Nephron (organoid): ENCODE results near the gene RAI14.
A peak's percentile ranks its signal among the peaks of the same experiment; 100 is the strongest.

Experiments used
- H3K27ac Mint-ChIP-seq, 3 experiments: 2 replicates each; pipeline ENCODE4 v1.8.0; 2020; ENCODE audit warnings: mixed read lengths in 3 of 3, mild to moderate bottlenecking in 2 of 3, moderate library complexity in 1 of 3
- H3K27me3 Mint-ChIP-seq: 2 replicates; pipeline ENCODE4 v1.8.0; 2021; ENCODE audit warnings: low read depth, mild to moderate bottlenecking, moderate library complexity, mixed read lengths
- H3K36me3 Mint-ChIP-seq: 2 replicates; pipeline ENCODE4 v1.8.0; 2020; ENCODE audit warnings: low read depth, mixed read lengths
- H3K4me1 Mint-ChIP-seq: 2 replicates; pipeline ENCODE4 v1.8.0; 2020; ENCODE audit warnings: mixed read lengths
- H3K4me3 Mint-ChIP-seq, 3 experiments: 2 replicates each; pipeline ENCODE4 v1.8.0; 2020; ENCODE audit warnings: mild to moderate bottlenecking in 3 of 3, mixed read lengths in 3 of 3, moderate library complexity in 2 of 3
- H3K9me3 Mint-ChIP-seq: 2 replicates; pipeline ENCODE4 v1.8.0; 2020; ENCODE audit warnings: mixed read lengths
- TF ChIP-seq, protein P1 (sequence below), 3 experiments: fragments of 200-600 bp; sonication (generic); IDR thresholded peaks; one replicate each; pipeline ENCODE4 v1.5.0; 2021; ENCODE audit warnings: antibody characterized with exemption in 3 of 3; ENCODE audit not compliant: unreplicated experiment in 3 of 3

The RAI14 gene

DNA sequence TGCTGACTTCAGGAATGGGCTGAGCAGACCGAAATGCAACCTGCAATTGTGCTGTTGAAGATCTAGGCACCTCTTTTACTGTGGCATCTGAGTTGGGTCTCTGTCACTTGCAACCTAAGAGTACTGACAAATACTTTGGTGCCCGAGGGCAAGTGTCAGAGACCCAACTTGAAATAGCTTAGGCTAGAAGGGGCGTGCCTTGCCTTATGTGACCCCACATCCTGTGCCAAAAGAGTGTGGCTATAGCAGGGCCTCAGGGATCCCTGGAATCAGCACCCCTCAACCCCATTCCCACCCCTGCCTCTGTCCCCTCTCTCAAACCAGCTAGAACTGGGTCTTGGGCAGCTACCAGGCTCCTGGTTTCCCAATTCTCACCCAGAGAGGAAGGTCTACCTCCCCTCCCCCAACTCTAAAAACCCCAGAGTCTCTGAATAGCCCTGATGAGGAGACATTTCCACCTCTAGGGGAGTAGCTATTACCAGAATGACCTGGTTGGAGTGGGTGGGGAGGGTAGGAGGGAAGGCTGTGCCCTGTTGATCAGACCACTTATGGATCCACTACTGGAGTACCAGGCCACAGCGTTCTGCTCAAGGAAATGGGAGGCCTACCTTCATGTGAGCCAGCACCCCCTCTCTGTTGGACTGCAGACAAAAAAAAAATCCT lies 17.5 kb downstream of the RAI14 start:
- TF ChIP-seq, protein P1, sequence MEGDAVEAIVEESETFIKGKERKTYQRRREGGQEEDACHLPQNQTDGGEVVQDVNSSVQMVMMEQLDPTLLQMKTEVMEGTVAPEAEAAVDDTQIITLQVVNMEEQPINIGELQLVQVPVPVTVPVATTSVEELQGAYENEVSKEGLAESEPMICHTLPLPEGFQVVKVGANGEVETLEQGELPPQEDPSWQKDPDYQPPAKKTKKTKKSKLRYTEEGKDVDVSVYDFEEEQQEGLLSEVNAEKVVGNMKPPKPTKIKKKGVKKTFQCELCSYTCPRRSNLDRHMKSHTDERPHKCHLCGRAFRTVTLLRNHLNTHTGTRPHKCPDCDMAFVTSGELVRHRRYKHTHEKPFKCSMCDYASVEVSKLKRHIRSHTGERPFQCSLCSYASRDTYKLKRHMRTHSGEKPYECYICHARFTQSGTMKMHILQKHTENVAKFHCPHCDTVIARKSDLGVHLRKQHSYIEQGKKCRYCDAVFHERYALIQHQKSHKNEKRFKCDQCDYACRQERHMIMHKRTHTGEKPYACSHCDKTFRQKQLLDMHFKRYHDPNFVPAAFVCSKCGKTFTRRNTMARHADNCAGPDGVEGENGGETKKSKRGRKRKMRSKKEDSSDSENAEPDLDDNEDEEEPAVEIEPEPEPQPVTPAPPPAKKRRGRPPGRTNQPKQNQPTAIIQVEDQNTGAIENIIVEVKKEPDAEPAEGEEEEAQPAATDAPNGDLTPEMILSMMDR (IDR thresholded peaks at IDR 0.05; ENCODE audit: unreplicated experiment in 3 of 3) = no peak

DNA sequence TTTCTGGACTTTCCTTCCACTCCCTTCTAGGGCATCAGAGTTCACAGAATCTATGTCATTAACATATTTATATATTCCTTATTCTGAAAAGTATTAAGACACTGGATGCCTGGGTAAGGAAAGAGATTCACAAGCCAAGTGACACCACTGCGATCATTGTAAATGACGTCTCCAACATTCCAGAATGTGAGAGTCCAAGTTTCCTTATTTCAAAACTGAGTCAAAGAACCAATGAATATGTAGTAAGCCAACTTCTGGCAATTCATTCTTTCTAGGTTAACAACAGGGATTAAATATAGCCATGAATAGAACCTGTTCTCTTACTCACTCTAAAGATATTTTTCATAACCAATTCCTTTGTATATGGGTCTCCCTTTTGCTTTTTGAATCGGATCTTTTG lies 18.1 kb downstream of the RAI14 start:
- H3K9me3 Mint-ChIP-seq = no peaks in the 10 kb centered on the region
- H3K4me3 Mint-ChIP-seq = no peak overlapping the region
- peaks cover 13% of the 10 kb centered on the region for H3K36me3 Mint-ChIP-seq
- H3K27me3 Mint-ChIP-seq = no peaks in the 10 kb centered on the region
- peaks cover 40% of the 10 kb centered on the region for H3K4me1 Mint-ChIP-seq
- H3K27ac Mint-ChIP-seq = peak overlapping the region in 2 of 3 experiments; percentile 25 to 38
- TF ChIP-seq, protein P1 (IDR thresholded peaks at IDR 0.05; ENCODE audit: unreplicated experiment in 3 of 3) = no peak

More for the DNA sequence above, 17.5 kb downstream of the RAI14 start:
- Mint-ChIP-seq H3K27ac (peak overlapping the region in 2 of 3 experiments; percentile 45 to 64), H3K4me1 (peaks cover 38% of the 10 kb centered on the region), H3K4me3 (no peak overlapping the region), H3K9me3 (no peaks in the 10 kb centered on the region), H3K36me3 (peaks cover 10% of the 10 kb centered on the region), H3K27me3 (no peaks in the 10 kb centered on the region)

DNA sequence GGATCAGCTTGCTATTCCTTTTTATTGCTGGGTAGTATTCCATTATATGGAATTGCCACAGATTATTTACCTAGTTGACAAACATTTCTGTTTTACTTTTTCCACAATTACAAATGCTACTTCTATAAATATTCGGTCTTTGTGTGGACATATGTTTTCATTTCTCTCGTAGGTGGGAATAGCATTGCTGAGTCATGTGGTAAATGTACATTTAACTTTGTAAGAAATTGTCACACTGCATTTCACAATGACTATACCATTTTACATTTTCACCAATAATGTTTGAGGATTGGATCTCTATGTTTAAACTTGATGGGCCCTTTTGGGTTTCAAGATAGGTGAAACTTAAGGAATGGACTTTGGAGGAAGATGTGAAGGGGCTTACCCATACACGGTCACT lies 19.7 kb downstream of the RAI14 start:
- TF ChIP-seq, protein P1 (IDR thresholded peaks at IDR 0.05; ENCODE audit: unreplicated experiment in 3 of 3) = no peak
- peaks cover 29% of the 10 kb centered on the region for H3K4me1 Mint-ChIP-seq
- H3K27ac Mint-ChIP-seq = peak overlapping the region; percentile 66 to 84 (median 74)
- peaks cover 18% of the 10 kb centered on the region for H3K36me3 Mint-ChIP-seq
- H3K27me3 Mint-ChIP-seq = no peaks in the 10 kb centered on the region
- H3K9me3 Mint-ChIP-seq = no peaks in the 10 kb centered on the region
- no peak overlapping the region for H3K4me3 Mint-ChIP-seq

DNA sequence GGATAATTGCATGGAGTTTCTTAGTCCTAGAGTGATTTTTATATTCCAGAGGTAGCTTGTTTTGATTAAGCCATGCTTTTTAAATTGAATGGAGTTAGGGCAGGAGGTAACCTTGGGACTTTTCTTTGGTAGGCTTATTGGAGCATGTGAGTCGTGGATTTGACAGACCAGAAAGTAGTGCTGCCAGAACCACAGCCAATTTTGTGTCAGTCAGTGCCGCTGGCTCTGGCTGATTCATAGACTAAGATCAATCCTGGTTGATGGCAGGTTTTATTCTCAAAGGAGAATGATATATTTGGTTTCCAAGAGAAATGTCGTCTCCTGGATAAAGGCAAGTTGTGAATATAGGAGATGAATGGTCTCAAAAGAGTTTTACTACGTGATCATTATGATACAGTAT lies 20.3 kb downstream of the RAI14 start:
- Mint-ChIP-seq H3K4me3 (no peak overlapping the region), H3K4me1 (peaks cover 34% of the 10 kb centered on the region), H3K9me3 (no peaks in the 10 kb centered on the region), H3K27me3 (no peaks in the 10 kb centered on the region), H3K36me3 (peaks cover 18% of the 10 kb centered on the region), H3K27ac (peak overlapping the region; percentile 66 to 84 (median 74))
- TF ChIP-seq, protein P1 (IDR thresholded peaks at IDR 0.05; ENCODE audit: unreplicated experiment in 3 of 3) = no peak

DNA sequence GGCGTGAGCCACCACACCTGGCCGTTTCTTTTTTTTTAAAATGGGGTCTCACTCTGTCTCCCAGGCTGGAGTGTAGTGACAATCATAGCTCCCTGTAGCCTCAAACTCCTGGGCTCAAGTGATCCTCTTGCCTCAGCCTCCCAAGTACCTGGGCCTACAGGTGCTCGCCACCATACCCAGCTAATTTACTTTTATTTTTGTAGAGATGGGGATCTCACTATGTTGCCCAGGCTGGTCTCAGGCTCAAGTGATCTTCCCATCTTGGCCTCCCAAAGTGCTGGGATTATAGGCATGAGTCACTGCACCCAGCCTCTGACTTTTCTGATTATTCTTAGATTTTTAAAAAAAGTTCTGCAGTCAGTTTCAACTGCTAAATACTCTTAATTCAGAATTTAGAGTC lies 21.3 kb downstream of the RAI14 start:
- TF ChIP-seq, protein P1 (IDR thresholded peaks at IDR 0.05; ENCODE audit: unreplicated experiment in 3 of 3) = no peak
- Mint-ChIP-seq H3K36me3 (peaks cover 18% of the 10 kb centered on the region), H3K9me3 (no peaks in the 10 kb centered on the region), H3K4me1 (peaks cover 36% of the 10 kb centered on the region), H3K4me3 (no peak overlapping the region), H3K27me3 (no peaks in the 10 kb centered on the region), H3K27ac (no peak overlapping the region)

DNA sequence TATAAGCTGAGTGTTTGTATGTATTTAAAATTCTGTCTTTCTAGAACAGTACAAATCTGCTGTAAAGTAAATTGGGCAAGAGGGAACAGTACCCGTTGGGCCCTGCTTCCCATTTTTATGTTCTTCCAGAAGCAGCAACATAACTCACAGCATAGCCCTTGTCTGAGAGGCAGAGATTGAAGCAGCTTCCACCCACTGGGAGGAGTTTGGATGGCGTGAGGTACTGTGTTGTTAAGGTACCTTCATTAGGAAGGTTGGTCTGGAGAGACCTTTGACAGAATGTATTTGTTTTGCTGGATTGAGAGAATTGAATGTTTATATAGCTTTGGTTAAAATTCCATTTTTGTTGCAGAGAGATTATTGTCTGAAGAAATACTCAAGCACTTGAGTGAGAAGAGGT lies 24.8 kb downstream of the RAI14 start:
- peaks cover 55% of the 10 kb centered on the region for H3K4me1 Mint-ChIP-seq
- no peaks in the 10 kb centered on the region for H3K9me3 Mint-ChIP-seq
- H3K27me3 Mint-ChIP-seq = no peaks in the 10 kb centered on the region
- H3K27ac Mint-ChIP-seq = peak overlapping the region; percentile 44 to 75 (median 69)
- TF ChIP-seq, protein P1 (IDR thresholded peaks at IDR 0.05; ENCODE audit: unreplicated experiment in 3 of 3) = no peak
- H3K36me3 Mint-ChIP-seq = peaks cover 12% of the 10 kb centered on the region
- H3K4me3 Mint-ChIP-seq = no peak overlapping the region
